VCaP (cell line): Measurements from ENCODE around the gene SSBP2.

Experiments
- H3K27ac ChIP-seq: fragments of 450-650 bp; 2 replicates; pipeline ENCODE4 v1.5.1; 2017
- CTCF ChIP-seq: fragments of 450-650 bp; conservative IDR thresholded peaks from 2 replicates; pipeline ENCODE4 v1.5.1; 2017; ENCODE audit warnings: mild to moderate bottlenecking, moderate library complexity

The SSBP2 gene

DNA sequence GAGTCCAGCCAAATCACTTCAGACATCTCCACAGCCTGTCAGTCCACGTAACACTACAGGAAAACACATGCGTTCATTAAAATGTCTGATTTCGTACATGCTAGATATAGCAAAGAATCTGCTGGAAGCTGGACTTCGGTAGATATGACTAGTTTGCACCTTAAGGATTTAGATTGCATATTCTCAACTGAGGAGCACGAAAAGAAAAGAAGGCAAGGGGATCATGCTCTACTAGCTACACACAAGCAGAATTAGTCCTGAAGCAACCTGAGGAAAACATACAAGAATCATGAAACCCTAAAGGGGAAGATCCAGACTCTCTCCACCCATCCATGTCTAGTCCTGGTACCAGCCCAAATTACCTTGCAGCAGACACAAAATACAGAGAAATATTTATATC lies 36.1 kb upstream of the SSBP2 start:
- TF ChIP-seq CTCF, result no peak
- no peak overlapping the region for H3K27ac ChIP-seq

DNA sequence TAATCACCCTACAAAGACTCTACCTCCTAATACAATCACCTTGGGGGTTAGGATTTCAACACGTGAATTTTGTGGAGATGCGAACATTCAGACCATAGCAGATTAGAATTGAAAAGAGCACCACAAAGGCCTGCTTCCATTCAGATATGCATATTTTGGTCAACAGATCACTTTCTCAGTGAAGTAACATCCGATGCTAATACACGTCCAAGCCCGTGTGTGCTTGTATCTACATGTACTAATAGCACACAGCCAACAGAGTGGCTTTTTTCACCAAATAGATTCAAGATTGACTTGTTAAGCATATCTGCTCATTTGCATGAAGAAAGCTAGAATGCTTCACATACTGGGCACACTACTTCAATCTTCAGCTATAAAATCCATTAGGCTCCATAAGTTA lies 35.6 kb upstream of the SSBP2 start:
- TF ChIP-seq CTCF, result no peak
- no peak overlapping the region for H3K27ac ChIP-seq

DNA sequence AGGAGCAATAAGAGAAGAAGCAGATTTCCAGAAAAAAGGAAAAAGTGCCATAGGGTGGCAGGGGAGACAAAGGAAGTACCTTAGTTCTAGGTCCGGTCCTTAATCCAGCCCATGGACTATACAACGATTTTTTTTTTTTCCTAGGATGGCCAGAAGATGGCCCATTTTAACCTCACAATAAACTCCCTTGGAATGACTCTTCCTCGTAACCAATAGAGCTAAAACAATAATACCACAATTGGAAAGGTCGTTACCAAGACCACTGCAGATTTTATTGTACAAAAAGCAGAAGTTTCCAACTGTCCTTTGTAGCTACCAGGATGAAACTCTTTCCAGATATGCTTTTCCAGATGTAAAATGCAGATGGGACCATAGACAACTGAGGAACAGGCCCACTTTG lies 34.4 kb upstream of the SSBP2 start:
- H3K27ac ChIP-seq, result no peak overlapping the region
- 0 out of 2 replicates have a peak, but pooled peaks have one; percentile 29 for TF ChIP-seq CTCF

DNA sequence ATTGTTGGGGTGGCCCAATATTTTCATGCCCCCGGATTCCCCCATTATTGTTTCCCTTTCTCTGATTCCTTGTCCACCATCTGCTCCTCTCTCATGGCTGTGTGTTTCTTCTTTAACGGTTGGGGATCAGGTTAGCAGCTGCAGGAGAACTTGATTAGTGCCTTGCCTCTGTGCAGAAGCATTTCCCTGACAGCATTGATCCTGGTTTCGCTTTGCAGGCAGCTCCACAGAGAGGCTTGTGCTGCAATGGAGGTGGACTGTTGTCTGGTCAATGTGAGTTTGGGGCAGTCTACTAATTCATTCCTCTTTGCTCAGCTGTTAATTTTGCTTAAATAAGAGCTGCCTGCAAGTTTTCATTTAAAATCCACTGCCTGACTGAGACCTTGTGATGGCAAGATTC lies 32.5 kb upstream of the SSBP2 start:
- no peak overlapping the region for H3K27ac ChIP-seq
- no peak for TF ChIP-seq CTCF

- no peak for TF ChIP-seq CTCF
- H3K27ac ChIP-seq, result no peak overlapping the region
Measured at GRCh38 chr5:81782811-81783210, 31.9 kb upstream of the SSBP2 start.

GRCh38 chr5:81779916-81780266 lies 29.0 kb upstream of the SSBP2 start:
- TF ChIP-seq CTCF, result no peak
- H3K27ac ChIP-seq, result peak overlapping the region; percentile 57

- H3K27ac ChIP-seq, result peak overlapping the region; percentile 57
- no peak for TF ChIP-seq CTCF
Measured at GRCh38 chr5:81779125-81779915, 28.4 kb upstream of the SSBP2 start.
